ENCODE data around the gene USP46.
A peak's percentile ranks its signal among the peaks of the same experiment; 100 is the strongest.

The USP46 gene

GRCh38 chr4:52651996-52652672 lies 7.0 kb downstream of the USP46 start:
- DNase-seq: no peak

GRCh38 chr4:52648836-52649235 lies 10.3 kb downstream of the USP46 start:
- DNase-seq: no peak

GRCh38 chr4:52646741-52647140 lies 12.4 kb downstream of the USP46 start:
- no peak for DNase-seq

- no peak for DNase-seq
Measured at GRCh38 chr4:52646096-52646495, 13.0 kb downstream of the USP46 start.

GRCh38 chr4:52645300-52645699 lies 13.8 kb downstream of the USP46 start:
- no peak for DNase-seq

- DNase-seq: peak; percentile 80
Measured at GRCh38 chr4:52643785-52644244, 15.3 kb downstream of the USP46 start.

GRCh38 chr4:52643190-52643589 lies 15.9 kb downstream of the USP46 start:
- no peak for DNase-seq

- no peak for DNase-seq
Measured at GRCh38 chr4:52641854-52642563, 17.1 kb downstream of the USP46 start.

- no peak for DNase-seq
Measured at GRCh38 chr4:52640808-52641565, 18.1 kb downstream of the USP46 start.

GRCh38 chr4:52638717-52639116 lies 20.4 kb downstream of the USP46 start:
- no peak for DNase-seq

- no peak for DNase-seq
Measured at GRCh38 chr4:52637116-52637515, 22.0 kb downstream of the USP46 start.

- DNase-seq: no peak
Measured at GRCh38 chr4:52635560-52635959, 23.5 kb downstream of the USP46 start.

- no peak for DNase-seq
Measured at GRCh38 chr4:52635130-52635529, 24.0 kb downstream of the USP46 start.

GRCh38 chr4:52633846-52634245 lies 25.3 kb downstream of the USP46 start:
- DNase-seq: no peak

- DNase-seq: no peak
Measured at GRCh38 chr4:52628974-52629373, 30.1 kb downstream of the USP46 start.

GRCh38 chr4:52628543-52628942 lies 30.6 kb downstream of the USP46 start:
- DNase-seq: no peak

- no peak for DNase-seq
Measured at GRCh38 chr4:52627876-52628275, 31.2 kb downstream of the USP46 start.

- no peak for DNase-seq
Measured at GRCh38 chr4:52625216-52625615, 33.9 kb downstream of the USP46 start.

GRCh38 chr4:52622564-52622963 lies 36.5 kb downstream of the USP46 start:
- no peak for DNase-seq

GRCh38 chr4:52621567-52621966 lies 37.5 kb downstream of the USP46 start:
- DNase-seq: no peak

GRCh38 chr4:52619591-52619931 lies 39.5 kb downstream of the USP46 start:
- no peak for DNase-seq

GRCh38 chr4:52618795-52619590 lies 40.1 kb downstream of the USP46 start:
- no peak for DNase-seq

Data from NCI-H2029 (cell line).